ENCODE measurements around the gene MOB3A.

MOB3A gene

GRCh38 chr19:2056837-2057192 lies 39.3 kb downstream of the MOB3A start:
- no peak for DNase-seq

DNA sequence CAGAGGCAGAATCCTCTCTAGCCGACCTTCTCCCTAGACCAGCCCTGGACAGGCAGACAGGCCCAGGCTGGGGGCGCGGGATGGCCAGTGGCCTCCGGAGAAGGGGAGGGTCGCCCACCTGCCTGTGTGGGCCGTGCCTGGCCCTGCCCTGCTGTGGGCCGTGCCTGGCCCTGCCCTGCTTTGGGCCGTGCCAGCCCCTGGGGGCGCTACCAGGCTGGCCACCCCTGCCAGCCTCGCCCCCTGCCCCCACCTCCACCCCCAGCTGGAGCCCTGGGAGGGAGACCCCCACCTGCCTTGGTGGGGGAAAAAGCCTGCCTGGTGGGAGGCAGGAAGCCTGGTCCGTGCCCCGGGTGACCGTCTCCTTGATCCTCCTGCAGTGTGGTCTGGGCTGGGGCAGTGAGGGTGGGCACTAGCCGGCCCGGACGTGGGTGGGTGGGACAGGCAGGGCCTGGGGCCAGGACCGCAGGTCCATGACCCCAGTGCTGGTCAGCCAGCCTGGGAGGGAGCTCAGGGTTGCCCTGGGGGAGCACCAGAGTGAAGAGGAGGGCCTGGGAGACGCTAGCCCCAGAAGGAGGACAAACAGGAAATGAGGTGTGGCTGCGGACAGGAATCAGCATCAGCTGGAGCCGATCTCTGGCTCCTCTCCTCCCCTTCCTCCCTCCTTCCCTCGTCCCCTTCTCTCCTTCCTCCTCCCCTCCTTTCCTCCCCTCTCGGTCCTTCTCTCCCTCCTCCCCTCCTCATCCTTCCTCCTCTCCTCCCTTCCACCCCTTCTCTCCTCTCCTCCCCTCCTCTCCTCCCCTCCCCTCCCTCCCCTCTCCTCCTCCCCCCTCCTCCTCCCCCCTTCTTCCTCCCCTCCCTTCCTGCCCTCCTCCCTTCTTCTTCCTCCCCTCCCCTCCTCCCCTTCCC lies 39.9 kb downstream of the MOB3A start:
- DNase-seq = peak; percentile 17

GRCh38 chr19:2054763-2055162 lies 41.4 kb downstream of the MOB3A start:
- no peak for DNase-seq

DNA sequence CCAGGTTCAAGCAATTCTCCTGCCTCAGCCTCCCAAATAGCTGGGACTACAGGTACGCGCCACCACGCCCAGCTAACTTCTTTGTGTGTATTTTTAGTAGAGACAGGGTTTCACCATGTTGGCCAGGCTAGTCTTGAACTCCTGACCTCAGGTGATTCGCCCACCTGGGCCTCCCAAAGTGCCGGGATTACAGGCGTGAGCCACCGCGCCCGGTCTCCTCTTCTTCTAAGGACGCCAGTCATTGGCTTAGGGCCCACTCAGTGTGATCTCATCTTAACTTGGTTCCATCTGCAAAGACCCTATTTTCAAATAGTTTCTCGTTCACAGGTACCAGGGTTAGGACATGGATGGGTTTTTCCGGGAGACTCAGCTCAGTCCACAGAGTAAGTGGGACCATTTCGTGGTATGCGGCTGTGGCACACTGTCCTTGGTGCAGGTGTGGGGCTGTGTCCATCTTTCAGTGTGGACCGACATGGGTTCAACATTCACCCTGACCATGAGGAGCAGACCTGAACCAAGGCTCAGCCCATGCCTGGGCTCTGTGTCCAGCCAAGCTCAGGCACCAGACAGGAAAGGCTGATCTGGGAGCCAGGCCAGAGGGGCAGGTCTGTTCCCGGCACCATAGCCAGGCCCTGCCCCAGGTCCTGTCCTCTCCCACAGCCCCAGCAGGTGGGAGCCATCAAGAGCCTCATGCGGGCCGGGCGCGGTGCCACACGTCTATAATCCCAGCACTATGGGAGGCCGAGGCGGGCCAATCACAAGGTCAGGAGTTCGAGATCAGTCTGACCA lies 42.3 kb downstream of the MOB3A start:
- DNase-seq = no peak

DNA sequence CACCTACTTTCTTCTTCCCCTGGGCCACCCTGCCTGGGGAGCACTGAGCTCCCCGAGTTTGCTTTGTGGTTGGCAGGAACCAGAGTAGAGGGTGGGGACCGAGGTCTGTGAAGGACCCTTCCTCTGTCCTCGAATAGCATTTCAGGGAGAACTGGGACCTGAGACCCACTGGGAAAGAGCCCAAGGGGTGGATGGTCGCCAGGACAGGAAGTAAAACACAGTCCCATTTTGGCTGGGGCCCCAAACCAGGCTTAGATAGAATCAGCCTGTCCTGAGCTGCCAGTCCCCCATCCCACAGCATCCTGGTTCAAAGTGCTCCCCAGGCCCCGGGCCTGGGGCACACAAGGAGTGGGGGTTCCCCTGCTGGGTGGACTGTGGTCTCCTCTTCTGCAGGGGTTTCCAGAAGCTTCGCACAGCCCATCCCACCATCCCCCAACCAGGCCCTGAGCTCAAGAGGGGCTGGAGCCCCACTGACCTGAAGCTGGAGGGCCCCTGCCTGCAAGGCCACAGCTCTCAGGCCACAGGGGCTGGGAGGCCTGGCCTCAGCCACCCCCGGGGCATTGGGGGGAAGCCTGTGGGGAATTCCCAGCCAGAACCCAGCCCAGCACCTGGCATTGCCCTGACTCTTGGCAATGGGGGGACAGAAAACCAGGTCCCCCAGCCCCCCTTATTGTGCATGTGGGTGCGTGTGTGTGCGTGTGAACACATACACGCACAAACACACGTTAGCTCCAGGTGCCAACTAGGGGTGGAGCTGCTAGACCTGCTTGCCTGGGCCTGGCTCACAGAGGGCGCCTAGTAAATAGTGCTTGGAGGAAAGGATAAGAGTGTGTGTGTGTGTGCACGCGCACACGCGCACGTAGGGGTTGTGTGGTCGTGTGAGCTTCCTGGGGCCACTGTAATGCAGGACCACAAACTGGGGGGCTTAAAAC lies 44.1 kb downstream of the MOB3A start:
- DNase-seq = no peak

GRCh38 chr19:2050991-2051772 lies 44.9 kb downstream of the MOB3A start, which contains the start of gene MKNK2:
Gene MKNK2, minus strand, starts transcription at chr19:2051244. Its CDS starts 393 bp downstream, at chr19:2050851.
- peak; percentile 84 for DNase-seq

DNA sequence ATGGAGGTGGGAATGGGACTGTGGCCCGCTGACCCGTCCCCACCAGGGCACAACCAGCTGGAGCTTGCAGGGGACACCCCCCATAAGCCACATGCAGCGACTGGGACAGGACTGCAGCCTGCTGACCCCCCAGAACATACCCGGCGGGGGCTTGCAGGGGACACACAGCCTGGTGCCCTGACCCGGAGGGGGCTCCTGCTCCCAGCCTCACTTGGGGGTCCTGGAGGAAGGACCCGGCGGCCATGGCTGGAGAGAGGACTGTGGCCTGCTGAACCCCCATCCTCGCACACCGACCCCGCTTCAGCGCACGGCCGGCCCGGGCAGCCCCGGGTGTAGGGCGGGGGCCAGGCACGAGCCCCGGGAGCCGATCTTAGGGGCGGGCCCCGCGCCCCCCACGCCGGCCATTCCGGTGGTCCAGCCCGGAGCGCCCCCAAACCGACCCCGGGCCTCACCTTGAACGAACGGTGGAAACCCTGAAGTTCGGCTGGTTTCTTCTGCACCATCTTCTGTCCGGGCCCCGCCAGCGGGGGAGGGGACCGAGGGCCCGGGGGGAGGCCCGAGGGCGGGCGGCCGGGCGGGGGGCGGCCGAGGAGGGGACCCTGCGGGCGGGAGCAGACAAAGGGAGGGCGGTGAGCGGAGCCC lies 45.7 kb downstream of the MOB3A start:
- DNase-seq = no peak

DNA sequence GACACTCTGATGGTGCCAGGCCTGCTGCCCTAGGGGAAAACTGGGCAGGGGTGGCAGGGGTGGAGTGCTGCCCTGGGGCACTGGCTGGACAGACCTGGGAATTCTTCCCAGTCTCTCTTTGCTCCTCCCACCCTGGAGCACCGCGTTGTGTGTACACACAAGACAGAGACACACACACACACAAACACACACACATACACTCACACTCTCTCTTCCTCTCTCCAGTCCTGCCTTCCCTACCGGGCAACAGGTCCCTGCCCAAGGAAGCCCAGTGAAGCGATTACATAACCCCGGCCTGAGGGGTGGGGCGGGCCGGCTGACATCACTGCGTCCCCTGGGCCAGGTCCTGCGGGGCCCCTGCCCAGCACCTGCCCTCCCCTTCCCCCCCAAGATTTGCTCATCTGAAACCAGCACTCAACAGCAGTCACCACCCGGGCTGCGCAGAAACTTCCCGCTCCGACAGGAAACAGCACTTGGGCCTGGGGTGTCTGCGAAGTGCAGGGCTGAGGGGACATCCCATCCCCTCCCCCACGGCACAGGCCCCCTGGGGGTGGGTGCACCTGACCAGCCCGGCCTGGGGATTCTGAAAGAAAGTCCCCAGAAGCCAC lies 46.3 kb downstream of the MOB3A start:
- DNase-seq = peak; percentile 38

- DNase-seq = no peak
Observed at GRCh38 chr19:2048959-2049740, 47.0 kb downstream of the MOB3A start.

DNA sequence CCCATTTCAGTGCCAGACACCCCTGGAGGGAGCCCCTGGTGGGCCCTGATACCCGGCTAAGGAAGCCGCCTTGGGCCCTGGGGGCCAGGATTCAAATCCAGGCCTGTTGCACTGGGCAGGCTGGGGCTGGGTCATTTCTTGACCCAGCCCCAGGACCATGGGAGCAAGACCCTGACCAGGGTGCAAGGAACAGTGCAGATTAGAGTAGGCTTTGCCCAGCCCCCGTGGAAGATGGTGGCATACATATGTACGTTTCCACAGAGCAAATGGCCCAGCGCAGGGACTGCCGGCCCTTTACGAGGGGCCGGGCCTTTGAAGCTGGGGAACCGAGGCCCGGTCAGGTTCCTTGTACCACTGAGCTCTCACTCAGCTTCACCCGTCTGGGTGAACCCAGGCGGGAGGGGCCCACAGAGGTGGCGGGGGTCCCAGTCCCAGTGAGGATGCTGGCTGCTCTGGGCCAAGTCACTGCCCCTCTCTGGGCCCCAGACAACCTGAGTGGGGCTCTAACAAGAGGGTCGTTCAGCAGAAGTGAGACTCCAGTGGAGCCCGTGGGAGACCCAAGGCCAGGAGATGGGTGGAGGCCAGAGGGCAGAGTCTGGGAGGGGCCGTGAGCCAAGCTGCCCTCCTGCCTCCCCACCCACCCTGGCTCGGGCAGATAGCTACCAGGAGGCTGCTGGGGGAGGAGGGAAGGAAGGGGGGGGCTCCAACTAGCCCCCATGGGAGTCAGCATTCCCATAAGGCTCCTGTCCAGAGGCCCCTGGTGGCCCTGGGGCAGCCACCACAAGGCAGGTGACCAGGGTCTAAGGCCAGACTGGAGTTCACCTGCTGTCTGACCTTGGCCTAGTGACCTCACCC lies 47.8 kb downstream of the MOB3A start:
- no peak for DNase-seq

GRCh38 chr19:2047449-2048103 lies 48.5 kb downstream of the MOB3A start:
- DNase-seq = no peak

DNA sequence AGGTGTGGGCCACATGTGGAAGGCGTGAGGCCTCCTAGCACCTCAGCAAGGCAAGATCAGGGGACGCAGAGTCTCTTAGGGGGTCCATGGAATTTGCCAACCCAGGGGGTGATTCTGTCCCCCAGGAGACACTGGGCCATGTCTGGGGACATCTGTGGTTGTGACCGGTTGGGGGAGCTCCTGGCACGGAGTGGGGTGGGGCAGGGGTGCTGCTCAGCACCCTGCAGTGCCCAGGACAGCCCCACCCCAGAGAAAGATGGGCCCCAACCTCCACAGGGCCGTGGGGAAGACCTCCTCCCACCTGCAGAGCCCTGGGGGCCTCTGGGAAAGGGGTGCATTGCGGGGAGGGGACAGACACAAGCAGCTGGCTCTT lies 49.1 kb downstream of the MOB3A start:
- DNase-seq = no peak

GRCh38 chr19:2046046-2046907 lies 49.8 kb downstream of the MOB3A start:
- no peak for DNase-seq

DNA sequence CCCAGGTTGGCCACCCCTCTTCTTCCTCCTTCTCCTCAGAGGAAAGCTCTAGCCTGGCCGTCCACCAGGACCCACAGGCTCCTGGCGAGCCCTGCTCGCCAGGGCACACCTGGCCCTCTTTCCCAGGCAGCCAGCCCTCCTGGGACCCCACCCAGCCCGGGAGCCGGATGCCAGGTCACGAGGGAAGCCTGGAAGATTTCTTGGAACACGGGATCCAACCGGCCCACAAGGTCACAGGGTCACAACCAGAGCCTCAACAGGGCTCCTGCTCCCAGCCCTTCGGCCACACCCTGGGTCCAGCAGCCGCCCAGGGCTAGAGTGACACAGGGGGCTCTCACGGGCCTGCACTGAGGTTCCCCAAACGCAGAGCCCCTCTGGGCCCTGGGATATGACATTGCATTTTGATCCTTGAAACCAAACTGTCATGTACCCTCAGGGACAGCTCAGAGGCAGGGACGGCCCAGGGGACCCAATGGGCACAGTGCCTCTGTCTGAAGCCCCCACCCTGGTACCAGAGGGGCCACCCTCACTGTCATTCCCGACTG lies 50.6 kb downstream of the MOB3A start:
- DNase-seq = no peak

DNA sequence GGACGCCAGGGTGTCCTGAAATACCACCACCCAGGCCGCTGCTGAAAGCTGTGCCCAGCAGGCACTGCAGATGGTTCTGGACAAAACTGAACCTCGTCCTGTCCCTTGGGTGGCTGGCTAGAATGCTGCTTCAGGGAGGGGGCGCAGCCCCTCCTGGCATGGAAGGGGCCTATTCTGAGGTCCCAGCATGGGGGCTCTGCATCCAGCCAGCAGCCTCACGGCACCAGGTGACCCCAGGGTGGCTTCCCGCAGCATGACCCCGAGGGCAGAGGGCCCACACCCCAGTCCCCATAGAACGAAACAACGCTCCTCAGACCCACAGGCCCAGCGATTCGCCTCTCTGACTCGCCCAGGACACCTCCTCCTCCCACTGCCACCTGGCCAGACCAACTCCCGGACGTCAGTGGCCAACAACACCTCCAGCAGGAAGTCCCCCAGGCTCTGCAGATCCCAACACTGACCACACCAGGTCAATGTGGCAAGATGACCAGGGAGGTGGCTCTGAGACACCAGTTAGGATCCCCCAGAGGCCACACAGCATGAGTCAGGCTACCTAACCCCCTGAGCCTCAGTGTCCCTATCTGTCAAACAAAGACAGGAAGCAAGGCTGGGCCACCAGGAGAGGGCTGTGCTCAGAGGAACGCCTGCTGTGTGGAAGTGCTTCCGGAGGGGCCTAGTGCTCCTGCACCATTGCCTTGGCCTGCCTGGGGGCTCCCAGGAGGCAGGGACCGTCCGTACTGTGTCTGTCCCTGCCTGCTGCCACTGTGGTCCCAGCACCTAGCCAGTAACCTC lies 51.2 kb downstream of the MOB3A start:
- DNase-seq = no peak

GRCh38 chr19:2043961-2044708 lies 52.0 kb downstream of the MOB3A start:
- DNase-seq = no peak

Data from GDM1 (cell line).